HT-29 (cell line): ENCODE data around the gene ACSF2. TPM values are rescaled to one million over a fixed set of nuclear protein-coding genes. Genes with fewer than 3 reads are reported as not detected.
A peak's percentile ranks its signal among the peaks of the same experiment; 100 is the strongest.
"Not testable (repeated sequence)": the region's sequence is repeated elsewhere in the genome, so short reads cannot be mapped to it uniquely, and the experiment has no call there.

Experiments
- DNase-seq: peaks from one replicate; pipeline ENCODE4 v3.0.0-alpha.2; 2015; ENCODE audit warnings: low spot score
- total RNA-seq: library from RNA; depleted of rRNA; stranded (reverse); fragments of >200 nt; shearing (Covaris generic); gene quantifications from 2 replicates; pipeline ENCODE4 v1.2.3, GENCODE V29; 2014

Gene ACSF2
- total RNA-seq, 1 experiment from 2014 or later, result 60.0 TPM

DNA sequence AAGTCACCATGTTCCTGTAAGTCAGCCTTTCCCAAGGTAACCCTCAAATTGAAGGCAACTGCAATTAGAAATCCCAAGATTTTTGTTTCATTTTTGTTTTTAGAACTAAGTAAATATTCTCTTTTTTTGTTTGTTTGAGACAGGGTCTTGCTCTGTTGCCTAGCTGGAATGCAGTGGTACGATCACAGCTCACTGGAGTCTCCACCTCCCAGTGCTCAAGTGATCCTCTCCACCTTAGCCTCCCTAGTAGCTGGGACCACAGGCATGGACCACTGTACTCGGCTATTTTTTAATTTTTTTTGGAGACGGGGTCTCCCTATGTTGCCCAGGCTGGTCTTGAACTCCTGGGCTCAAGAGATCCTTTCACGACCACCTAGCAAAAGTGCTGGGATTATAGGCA lies 18.1 kb upstream of the ACSF2 start:
- no peak for DNase-seq

DNA sequence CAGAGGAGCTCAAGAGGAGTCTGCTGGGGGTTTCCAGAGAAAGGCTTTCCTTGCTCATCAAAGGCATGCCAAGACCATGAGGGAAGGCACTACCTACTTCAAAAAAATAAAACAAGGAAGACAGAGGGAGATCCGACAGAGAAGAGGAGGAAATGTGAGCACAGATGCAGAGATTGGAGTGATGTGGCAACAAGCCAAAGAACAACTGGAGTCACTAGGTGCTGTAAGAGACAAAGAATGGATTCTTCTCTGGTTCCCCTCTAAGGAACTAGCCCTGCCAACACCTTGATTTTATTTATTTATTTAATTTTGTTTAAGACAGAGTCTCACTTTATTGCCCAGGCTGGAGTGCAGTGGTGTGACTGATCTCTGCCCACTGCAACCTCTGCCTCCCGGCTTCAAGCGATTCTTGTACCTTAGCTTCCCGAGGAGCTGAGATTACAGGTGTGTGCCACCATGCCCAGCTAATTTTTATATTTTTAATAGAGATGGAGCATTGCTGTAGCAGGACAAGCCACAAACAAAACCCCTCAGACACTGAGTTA lies 13.8 kb upstream of the ACSF2 start:
- no peak for DNase-seq

DNA sequence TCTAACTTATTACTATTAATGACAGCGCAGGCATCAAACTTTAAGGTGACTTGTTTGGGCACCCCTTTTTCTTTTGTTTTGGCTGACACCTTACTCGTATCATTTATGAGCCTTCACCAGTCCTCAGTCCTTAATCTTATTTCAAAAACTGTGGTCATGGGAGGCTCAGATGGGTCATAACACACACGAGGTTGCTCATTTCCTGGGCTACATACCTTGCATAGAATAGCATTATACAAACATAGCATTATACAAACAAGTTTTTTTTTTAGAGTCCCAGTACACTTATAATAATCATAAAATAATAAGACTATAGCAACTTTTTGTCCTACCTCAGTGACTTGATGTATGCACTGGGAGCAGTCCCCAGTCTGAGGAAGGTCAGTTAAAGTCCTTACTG lies 11.2 kb upstream of the ACSF2 start:
- DNase-seq, result no peak

DNA sequence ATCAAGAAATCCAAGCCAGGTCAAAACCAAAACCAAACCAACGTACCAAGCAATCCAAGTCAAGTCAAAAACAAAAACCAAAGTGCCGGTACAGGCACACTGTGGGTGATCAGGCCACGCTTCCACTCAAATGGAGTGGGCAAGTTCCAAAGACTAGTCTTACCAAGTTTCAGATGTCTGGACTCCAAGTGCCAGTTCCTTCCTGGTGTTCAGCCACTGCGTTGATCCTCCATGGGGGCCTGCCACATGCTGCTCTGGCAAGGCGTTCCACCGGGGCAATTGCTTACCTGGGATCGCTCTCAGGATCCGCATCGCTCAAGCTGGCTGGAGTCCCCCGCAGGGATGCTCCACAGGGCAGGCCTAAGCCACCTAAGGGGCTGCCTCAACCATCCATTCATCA lies 6.4 kb upstream of the ACSF2 start:
- not testable (repeated sequence) for DNase-seq

DNA sequence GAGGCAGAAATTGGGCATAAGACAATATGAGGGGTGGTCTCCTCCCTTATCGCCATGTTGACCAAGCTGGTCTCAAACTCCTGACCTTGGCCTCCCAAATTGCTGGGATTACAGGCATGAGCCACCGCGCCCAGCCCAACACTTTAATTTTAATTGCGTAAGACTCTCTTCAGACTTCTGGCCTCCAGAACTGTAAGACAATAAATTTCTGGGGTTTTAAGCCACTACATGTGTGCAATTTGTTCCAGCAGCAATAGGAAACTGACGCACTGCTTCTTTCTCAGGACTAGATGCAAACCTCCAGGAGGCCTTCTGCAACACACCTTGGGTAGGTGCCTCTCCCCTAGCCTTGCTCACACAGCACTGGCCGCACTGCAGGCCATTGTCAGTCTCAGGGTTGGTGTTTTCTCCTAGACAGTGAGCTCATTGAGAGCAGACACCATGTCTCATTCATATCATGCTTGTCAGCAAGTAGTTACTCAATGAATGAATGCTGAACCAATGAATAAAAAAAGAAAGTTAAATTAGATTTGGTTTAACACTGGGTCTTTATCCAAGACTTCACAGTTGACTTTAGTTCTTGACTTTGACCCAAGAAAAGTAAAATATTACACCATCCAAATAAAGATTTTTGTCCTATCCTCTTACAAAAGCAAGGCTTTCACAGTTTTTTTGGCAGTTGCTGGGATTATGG lies 5.5 kb upstream of the ACSF2 start:
- DNase-seq, result no peak

DNA sequence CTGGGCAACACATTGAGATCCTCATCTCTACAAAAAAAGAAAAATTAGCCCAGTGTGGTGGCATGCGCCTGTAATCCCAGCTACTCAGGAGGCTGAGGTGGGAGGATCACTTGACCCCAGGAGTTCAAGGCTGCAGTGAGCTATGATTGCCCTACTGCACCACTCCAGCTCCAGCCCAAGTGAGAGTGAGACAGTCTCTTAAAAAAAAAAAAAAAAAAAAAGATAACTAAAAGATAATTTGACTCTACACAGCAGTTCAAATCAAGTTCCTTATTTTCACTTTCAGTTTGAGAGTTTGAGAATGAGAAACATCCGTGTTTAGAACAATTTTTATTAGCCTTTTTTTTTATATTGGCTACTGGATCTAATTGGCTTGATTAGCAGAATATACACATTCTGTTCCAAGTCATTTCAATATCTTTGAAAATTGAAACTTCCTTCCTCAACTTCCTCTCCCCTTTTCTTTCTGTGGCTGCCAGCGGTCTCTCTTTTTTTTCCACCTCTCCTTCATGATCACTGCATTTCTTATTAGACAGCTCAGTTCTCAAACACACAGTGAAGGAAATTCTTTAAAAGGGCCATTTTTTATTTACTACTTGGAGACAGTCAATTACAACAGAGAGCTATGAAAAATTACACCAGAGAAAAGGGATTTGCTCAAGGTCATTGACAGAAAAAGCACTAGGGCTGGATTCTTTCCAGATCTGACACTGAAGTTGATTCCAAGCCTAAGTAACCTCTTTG lies 4.5 kb upstream of the ACSF2 start:
- DNase-seq, result no peak

DNA sequence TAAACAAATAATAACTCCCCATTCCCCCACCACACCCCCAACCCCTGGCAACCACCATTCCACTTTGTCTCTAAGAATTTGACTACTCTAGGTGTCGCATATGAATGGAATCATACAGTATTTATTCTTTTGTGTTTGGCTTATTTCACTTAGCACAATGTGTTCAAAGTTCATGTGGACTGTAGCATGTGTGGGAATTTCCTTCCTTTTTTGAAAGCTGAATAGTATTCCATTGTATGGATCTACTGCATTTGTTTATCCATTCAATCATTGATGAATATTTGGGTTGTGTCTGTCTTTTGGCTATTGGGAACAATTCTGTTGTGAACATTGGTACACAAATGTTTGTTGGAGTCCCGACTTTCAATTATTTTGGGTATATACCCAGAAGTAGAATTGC lies 3.3 kb upstream of the ACSF2 start:
- no peak for DNase-seq

DNA sequence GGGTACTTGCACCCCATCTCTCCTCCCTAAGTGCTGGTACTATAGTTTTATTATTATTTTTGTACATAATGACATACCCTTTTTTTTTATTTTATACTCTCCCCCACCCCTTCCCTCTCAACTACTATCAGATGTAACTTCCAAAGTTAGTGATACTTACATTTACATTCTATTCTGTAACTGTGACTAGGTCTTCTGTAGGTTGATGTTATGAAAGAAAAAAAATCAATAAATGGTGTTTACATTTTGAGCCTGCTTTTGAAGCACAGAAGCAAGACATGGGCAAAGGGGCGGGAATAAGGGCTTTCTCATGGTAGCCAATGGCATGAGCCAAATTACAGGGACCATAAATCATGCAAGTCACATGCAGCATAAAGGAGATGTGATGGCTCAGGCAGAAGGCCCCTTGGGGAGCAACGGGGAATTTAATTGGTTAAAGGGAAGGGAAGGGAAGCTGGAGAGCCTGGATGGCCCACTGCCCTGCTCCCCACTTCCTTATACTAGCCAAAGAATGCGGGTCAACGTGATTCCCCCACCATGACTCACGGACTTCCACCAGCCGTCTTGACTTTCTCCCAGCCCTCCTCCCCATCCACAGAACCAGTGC lies 2.4 kb upstream of the ACSF2 start:
- DNase-seq, result peak; percentile 92

DNA sequence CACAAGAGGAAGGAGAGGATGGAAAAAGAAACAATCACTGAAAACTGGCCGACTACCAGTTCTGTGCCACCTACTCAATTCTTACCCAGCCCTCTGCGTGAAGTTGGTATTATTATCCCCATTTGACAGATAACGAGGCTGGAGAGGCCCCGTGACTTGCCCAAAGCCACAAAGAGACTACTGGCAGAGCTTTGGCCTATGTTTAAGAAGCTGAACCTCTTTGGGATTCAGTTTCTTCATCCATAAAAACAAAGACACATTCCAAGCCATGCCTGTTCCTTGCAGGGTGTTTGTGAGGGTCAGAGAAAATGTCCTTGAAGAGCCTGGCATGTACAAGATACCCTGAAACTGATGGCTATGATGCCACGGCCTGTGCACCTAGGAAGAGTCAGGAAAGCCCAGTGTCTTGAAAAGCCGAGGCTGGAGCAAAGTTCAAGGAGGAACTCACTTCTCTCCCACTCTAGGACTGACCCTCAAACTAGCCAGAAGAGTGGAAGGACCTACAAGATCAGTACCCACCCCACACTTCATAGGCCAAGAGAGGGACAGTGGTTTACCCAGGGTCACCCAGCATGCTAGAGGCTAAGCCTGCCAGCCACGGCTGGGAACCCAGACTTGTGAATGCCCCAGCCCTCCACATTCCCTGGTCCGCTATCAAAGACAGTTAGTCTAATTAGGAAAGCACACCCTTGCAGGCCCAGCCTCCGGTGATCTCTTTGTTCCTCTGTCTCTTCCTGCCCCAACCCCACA lies 1.6 kb upstream of the ACSF2 start:
- DNase-seq, result no peak

DNA sequence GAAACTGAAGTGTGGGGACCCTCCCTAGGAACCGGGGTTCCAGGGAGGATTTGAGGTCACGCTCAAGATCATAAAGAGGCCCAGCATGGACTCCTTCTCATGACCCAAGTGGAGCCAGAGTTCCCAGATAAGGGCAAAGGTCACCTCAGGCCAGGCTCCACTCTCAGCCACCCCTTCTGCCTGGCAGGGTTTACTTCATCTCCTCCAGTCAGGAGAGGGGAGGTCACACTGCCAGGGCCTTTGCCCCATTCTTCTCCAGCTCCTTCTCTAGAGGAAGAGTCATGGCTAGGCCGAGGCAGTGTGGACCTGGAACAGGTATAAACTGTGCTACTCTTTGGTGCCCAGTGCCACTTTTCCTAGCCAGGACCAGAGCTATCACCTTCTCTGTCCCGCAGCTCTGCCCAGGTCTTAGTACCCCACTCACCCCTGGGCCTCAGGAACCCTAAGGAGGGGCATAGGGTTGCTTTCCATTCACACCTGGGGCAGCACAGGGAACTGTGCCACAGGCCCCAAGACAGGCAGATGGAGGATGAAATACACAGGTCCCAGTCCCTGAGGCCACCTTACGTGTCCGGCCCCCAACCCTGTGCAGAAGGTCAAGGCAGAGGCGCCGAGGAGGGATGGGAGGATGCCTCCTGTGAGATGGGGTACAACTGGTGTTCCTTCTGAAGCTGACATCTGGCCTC lies 879 bp upstream of the ACSF2 start:
- DNase-seq, result no peak

DNA sequence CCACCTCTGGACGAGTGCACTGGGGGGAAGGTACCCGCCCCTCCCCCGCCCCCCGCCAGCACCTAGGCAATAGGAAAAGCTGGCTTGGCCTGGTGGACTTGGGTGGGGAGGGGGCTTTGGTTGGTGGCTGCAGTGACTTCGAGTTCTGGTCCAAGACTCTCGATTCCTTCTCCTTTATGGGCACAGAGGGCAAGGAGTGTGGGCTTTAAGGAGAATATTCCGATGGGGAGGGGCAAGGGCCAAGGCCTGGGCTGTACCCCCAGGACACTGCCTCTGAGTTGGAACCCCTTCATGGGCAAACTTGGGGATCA lies 409 bp downstream of the ACSF2 start:
- DNase-seq, result no peak

DNA sequence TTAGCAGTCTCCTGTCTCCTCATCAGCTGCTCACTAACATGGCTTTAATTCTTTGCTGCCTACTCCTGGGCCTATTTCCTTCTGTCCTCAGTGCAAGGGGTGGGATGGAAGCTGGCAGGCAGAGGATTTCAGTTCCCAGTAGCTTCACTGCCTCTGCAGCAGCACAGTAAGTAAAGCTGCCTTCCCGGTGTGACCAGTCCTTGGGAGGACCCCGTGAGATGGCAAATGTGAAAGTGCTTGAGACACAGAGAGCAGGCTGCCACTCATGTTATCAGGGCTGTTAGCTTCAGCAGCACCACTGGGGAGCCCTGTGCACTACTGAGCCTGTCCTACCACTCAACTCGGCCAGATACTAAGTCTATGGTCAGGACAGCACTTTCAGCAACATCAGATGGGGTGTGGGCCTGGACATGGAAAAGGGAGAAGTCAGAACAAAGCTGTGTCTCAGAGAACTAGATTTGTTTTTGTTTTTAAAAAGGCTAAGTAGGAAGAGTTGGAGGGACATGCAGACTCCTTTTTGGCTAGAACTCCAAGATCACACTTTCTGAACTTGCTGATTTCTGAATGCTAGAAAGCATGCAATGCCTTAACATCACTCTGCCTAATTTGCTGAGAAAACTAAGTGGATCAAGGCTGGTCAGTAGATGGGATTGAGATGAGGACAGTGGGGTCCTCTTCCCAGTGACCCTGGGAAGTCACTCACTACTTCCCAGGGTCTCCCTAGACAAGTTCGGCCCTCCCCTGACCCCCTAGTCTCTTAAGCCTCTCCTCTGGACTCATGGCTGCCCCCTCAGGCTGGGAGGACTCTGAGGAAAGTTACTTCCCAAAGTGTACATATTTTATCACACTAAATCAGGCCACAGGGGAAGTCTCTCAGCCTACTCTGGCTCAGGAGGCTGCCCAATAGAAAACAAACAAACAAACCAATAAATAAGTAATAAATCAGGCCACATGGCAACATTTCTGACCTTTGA lies 1.1 kb downstream of the ACSF2 start:
- peak; percentile 71 for DNase-seq

DNA sequence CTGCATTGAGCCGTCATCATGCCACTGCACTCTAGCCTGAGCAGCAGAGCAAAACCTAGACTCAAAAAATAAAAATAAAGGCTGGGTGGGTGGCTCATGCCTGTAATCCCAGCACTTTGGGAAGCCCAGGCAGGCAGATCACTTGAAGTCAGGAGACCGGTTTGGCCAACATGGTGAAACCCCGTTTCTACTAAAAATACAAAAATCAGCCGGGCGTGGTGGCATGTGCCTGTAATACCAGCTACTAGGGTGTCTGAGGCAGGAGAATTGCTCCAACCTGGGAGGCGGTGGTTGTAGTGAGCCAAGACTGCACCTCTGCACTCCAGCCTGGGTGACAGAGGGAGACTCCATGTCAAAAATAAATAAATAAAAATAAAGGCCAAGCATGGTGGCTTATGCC lies 2.1 kb downstream of the ACSF2 start:
- not testable (repeated sequence) for DNase-seq

DNA sequence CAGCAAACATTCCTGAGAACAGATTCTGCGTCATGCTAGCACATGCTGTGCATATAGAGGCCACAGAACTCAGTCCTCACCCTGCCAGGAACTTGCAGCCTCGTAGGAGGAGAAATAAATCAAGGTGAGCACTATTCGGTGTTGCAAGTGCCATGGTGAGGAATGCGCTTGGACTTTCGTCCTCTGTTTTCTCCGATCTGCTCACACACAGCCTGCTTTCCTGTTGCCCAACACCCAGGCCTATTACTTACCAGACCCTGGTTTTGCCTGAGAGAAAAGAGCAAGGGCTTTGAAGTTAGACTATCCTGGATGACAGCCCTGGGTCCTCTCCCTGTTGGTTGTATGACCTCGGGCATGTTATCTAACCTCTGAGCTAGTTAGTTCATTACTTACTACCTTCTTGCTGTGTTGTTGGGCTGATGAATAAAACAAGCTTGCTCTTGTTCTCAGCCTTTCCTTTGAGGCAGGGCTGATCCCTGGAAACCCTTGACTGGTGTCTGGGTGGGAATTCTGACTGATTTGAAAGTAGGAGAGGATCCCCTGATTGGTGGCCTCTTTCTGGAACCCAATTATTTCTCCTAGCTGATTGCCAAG lies 2.9 kb downstream of the ACSF2 start:
- DNase-seq, result no peak

DNA sequence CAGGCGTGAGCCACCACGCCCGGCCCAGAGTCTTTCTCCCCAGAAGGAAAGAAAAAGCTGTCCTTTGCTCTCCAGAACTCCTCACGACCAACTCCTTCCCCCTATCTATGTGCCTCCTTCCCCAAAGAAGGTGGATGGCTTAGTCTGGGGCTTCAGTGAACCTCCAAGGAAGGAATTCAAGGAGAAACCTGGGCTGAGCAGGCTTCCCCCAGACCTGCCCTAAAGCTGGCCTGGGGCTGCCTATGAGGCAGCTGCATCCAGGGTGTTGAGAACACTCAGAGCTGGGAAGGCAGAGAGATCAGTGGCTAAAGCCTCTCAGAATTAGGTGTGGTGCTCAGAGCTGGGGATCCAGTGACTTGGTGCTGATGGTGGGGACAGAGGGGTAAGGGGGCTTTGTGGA lies 3.8 kb downstream of the ACSF2 start:
- DNase-seq, result no peak

DNA sequence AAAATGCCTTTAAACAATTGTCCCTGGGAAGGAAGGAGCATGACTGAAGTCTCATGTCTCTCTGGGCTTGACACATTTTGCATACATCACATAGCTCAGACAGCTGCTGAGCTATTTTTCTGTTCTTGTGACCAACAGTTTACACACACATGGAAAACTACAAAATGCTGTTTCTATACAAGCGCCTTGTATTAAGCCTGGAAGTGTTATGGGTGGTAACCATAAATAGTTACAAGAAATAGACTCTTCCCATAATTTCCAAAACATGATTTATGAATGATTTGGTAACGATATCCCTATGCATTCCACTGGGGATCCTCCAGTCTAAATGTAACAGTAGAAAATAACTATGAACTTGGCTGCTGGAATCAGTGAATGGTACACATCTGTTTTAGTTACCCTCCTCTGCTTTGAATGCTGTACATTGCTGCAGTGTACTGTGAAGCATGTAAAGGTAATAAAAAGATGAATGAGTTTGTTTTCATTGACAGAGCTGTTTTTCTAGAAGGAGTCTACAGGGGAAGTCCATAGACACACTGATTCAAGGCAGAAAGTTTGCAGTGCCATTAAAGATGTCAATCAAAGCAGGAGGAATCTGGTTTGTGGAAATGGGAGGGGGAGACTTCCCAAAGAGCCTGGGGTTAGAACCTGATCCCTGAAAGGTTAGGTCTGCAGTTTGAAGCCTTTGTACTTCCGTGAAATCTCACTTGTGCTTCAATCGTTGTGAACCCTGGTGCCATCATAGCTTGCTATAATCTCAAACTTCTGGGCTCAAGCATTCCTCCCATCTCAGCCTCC lies 5.0 kb downstream of the ACSF2 start:
- DNase-seq, result no peak

DNA sequence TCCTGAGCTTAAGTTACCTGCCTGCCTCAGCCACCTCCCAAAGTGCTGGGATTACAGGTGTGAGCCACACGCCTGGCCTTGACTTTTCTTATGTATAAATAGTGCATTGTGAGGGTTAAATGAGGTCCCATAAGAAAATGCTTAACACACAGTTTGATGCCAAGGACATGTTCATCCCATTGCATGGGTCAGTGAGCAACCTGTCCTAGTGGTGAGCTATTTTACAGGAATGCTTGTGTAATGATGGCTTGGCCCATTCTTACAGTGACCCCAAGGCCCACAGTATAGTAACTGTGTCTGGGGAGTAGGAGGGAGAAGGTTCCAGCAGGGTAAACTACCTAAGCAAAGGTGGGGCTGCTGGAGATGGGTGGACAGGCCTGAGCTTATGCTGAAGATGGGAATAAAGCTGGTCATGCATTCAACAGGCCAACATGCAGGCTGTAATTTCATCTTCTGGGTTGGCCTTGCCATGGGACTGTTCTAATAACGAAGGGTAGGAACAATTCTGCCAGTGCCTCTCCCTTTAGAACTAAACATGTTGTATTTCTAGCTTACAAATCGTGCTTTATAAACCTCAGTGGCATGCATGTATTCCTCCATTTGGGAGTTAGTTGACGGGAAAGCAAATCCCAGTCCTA lies 6.2 kb downstream of the ACSF2 start:
- DNase-seq, result no peak

DNA sequence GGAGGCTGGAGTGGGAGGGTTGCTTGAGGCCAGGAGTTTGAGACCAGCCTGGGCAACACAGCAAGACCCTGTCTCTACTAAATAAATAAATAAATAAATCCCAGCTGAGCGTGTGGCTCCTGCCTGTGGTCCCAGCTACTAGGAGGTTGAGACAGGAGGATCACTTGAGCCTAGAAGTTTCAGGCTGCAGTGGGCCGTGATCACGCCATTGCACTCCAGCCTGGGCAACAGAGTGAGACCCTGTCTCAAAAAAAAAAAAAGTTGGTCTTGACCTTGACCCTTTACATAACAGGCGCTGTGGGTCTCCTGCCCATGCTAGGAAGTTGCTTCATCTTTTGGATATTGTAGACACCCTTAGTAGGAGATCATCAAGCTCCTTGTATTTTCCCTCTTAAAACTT lies 11.4 kb downstream of the ACSF2 start:
- no peak for DNase-seq

DNA sequence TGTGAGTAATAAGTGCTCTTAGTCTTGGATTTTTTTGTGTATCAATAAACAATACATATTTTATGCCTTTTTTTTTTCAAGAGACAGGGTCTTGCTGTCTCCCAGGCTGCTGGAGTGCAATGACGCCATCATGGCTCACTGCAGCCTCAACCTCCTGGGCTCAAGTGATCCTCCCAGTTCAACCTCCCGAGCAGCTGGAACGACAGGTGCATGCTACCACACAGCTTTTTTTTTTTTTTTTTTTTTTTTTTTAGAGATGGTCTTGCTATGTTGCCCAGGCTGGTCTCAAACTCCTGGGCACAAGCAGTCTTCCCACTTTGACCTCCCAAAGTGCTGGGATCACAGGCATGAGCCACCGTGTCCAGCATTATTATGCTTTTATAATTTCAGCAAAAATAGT lies 13.0 kb downstream of the ACSF2 start:
- DNase-seq, result no peak
